HCT116 (cell line): ENCODE measurements around the gene PAX9. TPM values are rescaled to one million over a fixed set of nuclear protein-coding genes. Genes with fewer than 3 reads are reported as not detected.
A peak's percentile ranks its signal among the peaks of the same experiment; 100 is the strongest.

Source experiments
- ATAC-seq: fragments of 200-7000 bp; cut with Tn5 transposase; 2 replicates; pipeline ENCODE4 v1.9.1; 2020; ENCODE audit warnings: mild to moderate bottlenecking, moderate library complexity
- BruUV-seq: library from RNA; stranded (reverse); fragments of 400-500 nt; replicated peaks from 2 replicates; lab custom pipeline; 2021; lab: Mats Ljungman, UMichigan
- CTCF ChIA-PET: fragments of 300-600 bp; sonication (Branson Sonifier 250); formaldehyde crosslinking; loops from one replicate; lab custom pipeline; 2021; ENCODE audit warnings: antibody characterized with exemption; lab: Charles Lee
- POLR2A ChIA-PET: fragments of 300-600, 350-600 bp; sonication (Branson Sonifier 250); formaldehyde crosslinking; loops from one replicate; lab custom pipeline; 2021; ENCODE audit warnings: antibody characterized with exemption; lab: Charles Lee
- RAD21 ChIA-PET, 2 experiments: fragments of 300-600 bp; sonication (Branson Sonifier 250); formaldehyde crosslinking; loops; one replicate each; lab custom pipeline; 2023; ENCODE audit warnings: low total read pairs in 2 of 2; ENCODE audit not compliant: uncharacterized antibody in 2 of 2, unreplicated experiment in 2 of 2, low non-redundant PET in 1 of 2; lab: Charles Lee
- DNase-seq: peaks from one replicate; pipeline ENCODE4 v3.0.0-alpha.2; 2010; ENCODE audit warnings: low read depth, low spot score
- H2AFZ ChIP-seq: fragments of 200-600 bp; shearing (Covaris generic), sonication (generic); 2 replicates; pipeline ENCODE4 v1.6.1; 2017; ENCODE audit warnings: low read depth, mixed run types, mixed read lengths, antibody characterized with exemption, low read length; ENCODE audit not compliant: poor library complexity, severe bottlenecking
- H3K27ac ChIP-seq: 2 replicates; pipeline ENCODE4 v1.5.1; 2012; ENCODE audit warnings: low read depth, low read length
- H3K27me3 ChIP-seq: fragments of 200-600 bp; sonication (generic); 2 replicates; pipeline ENCODE4 v1.6.1; 2016; ENCODE audit warnings: mixed run types, low read length, mixed read lengths; ENCODE audit not compliant: insufficient read depth
- H3K36me3 ChIP-seq, 2 experiments: fragments of 200-500 bp in 1 of 2; fragments of 200-600 bp in 1 of 2; sonication (Bioruptor generic) in 1 of 2; sonication (generic) in 1 of 2; 2 replicates each; pipeline versions ENCODE4 v1.5.1 to v1.6.1; 2014 to 2016; ENCODE audit warnings: low read length in 2 of 2, inconsistent platforms in 1 of 2, mixed read lengths in 1 of 2, mixed run types in 1 of 2; ENCODE audit not compliant: insufficient read depth in 2 of 2, control insufficient read depth in 1 of 2
- H3K4me1 ChIP-seq, 2 experiments: fragments of 200-600 bp in 1 of 2; sonication (generic) in 1 of 2; 2 replicates each; pipeline versions ENCODE4 v1.5.1 to v1.6.1; 2012 to 2017; ENCODE audit warnings: low read length in 2 of 2, inconsistent platforms in 1 of 2, mild to moderate bottlenecking in 1 of 2, mixed read lengths in 1 of 2, mixed run types in 1 of 2, moderate library complexity in 1 of 2; ENCODE audit not compliant: insufficient read depth in 2 of 2, control insufficient read depth in 1 of 2
- H3K4me2 ChIP-seq: fragments of 200-600 bp; sonication (generic); 2 replicates; pipeline ENCODE4 v1.6.1; 2017; ENCODE audit warnings: mixed run types, low read length, mixed read lengths
- H3K4me3 ChIP-seq, 2 experiments: fragments of 200-600 bp in 1 of 2; sonication (generic) in 1 of 2; replicated peaks in 1 of 2; 2 replicates each; pipeline ENCODE4 v1.5.1; 2011 to 2016; ENCODE audit warnings: low read length in 2 of 2, control low read depth in 1 of 2, low read depth in 1 of 2, mild to moderate bottlenecking in 1 of 2, mixed read lengths in 1 of 2, mixed run types in 1 of 2
- H3K79me2 ChIP-seq: fragments of 200-600 bp; sonication (generic); 2 replicates; pipeline ENCODE4 v1.6.1; 2017; ENCODE audit warnings: mild to moderate bottlenecking, mixed run types, low read length, moderate library complexity, mixed read lengths; ENCODE audit not compliant: insufficient read depth
- H3K9ac ChIP-seq: fragments of 200-600 bp; sonication (generic); 2 replicates; pipeline ENCODE4 v1.6.1; 2016; ENCODE audit warnings: low read length, mixed read lengths
- H3K9me2 ChIP-seq: fragments of 200-600 bp; sonication (generic), shearing (Covaris generic); 2 replicates; pipeline ENCODE4 v1.6.1; 2017; ENCODE audit warnings: mixed run types, mild to moderate bottlenecking, moderate library complexity; ENCODE audit not compliant: insufficient read depth
- H3K9me3 ChIP-seq, 2 experiments: fragments of 200-500 bp in 1 of 2; fragments of 200-600 bp in 1 of 2; sonication (Bioruptor generic) in 1 of 2; sonication (generic) in 1 of 2; 2 replicates each; pipeline ENCODE4 v1.6.1; 2014 to 2017; ENCODE audit warnings: low read length in 2 of 2, mixed read lengths in 2 of 2, inconsistent platforms in 1 of 2, low read depth in 1 of 2, mild to moderate bottlenecking in 1 of 2, mixed run types in 1 of 2, moderate library complexity in 1 of 2; ENCODE audit not compliant: control insufficient read depth in 1 of 2, insufficient read depth in 1 of 2
- H4K20me1 ChIP-seq: fragments of 200-600 bp; sonication (generic), shearing (Covaris generic); 2 replicates; pipeline ENCODE4 v1.6.1; 2017; ENCODE audit warnings: mixed run types, mild to moderate bottlenecking, moderate library complexity; ENCODE audit not compliant: insufficient read depth
- CEBPB ChIP-seq: IDR thresholded peaks from 2 replicates; pipeline ENCODE4 v1.6.1; 2012; ENCODE audit warnings: low read depth
- CTCF ChIP-seq, 3 experiments: fragments of 200-600 bp in 1 of 3; sonication (generic) in 1 of 3; IDR thresholded peaks in 2 of 3; conservative IDR thresholded peaks in 1 of 3; 2 replicates each; pipeline ENCODE4 v1.5.1; 2012 to 2017; ENCODE audit warnings: low read depth in 2 of 3, low read length in 2 of 3, antibody characterized with exemption in 1 of 3, borderline replicate concordance in 1 of 3, control low read depth in 1 of 3, mild to moderate bottlenecking in 1 of 3, mixed read lengths in 1 of 3, mixed run types in 1 of 3, moderate library complexity in 1 of 3; ENCODE audit not compliant: insufficient read depth in 1 of 3
- EGR1 ChIP-seq: IDR thresholded peaks from 2 replicates; pipeline ENCODE4 v1.6.1; 2012; ENCODE audit warnings: low read depth
- ELF1 ChIP-seq: IDR thresholded peaks from 2 replicates; pipeline ENCODE4 v1.6.1; 2012; ENCODE audit warnings: low read depth, borderline replicate concordance
- EZH2 ChIP-seq: fragments of 200-600 bp; sonication (generic); IDR thresholded peaks from 2 replicates; pipeline ENCODE4 v1.6.1; 2017; ENCODE audit warnings: antibody characterized with exemption, mixed run types
- EZH2phosphoT487 ChIP-seq: fragments of 200-600 bp; IDR thresholded peaks from 2 replicates; pipeline ENCODE4 v1.6.1; 2018; ENCODE audit warnings: antibody characterized with exemption, borderline replicate concordance
- FOSL1 ChIP-seq: IDR thresholded peaks from 2 replicates; pipeline ENCODE4 v1.6.1; 2012; ENCODE audit warnings: low read depth
- JUND ChIP-seq: IDR thresholded peaks from 2 replicates; pipeline ENCODE4 v1.6.1; 2012
- POLR2A ChIP-seq: IDR thresholded peaks from 2 replicates; pipeline ENCODE4 v1.7.0; 2011; ENCODE audit warnings: borderline replicate concordance; ENCODE audit not compliant: insufficient read depth, insufficient read length; ENCODE audit errors: extremely low read depth
- POLR2AphosphoS5 ChIP-seq: IDR thresholded peaks from 2 replicates; pipeline ENCODE4 v1.6.1; 2011; ENCODE audit warnings: mild to moderate bottlenecking, low read depth, low read length, moderate library complexity
- SP1 ChIP-seq: IDR thresholded peaks from 2 replicates; pipeline ENCODE4 v1.6.1; 2012; ENCODE audit warnings: low read depth
- ZFX ChIP-seq: fragments of 450-650 bp; IDR thresholded peaks from 2 replicates; pipeline ENCODE4 v1.6.1; 2017
- ZNF274 ChIP-seq: fragments of 200-500 bp; sonication (Bioruptor generic); IDR thresholded peaks from 2 replicates; pipeline ENCODE4 v1.6.1; 2014; ENCODE audit warnings: mild to moderate bottlenecking, low read depth, low read length, inconsistent platforms
- intact Hi-C: fragments of 100-400 bp; cut with micrococcal nuclease; formaldehyde crosslinking; loops from 2 replicates; pipeline ENCODE4 v1.10.0; 2022
- total RNA-seq: library from RNA; stranded (reverse); gene quantifications from one replicate; pipeline ENCODE4 v1.2.1, GENCODE V29; 2021; ENCODE audit not compliant: unreplicated experiment
- TF ChIP-seq, protein P1 (sequence below): IDR thresholded peaks from 2 replicates; pipeline ENCODE4 v1.6.1; 2011; ENCODE audit warnings: mild to moderate bottlenecking, low read length, moderate library complexity; ENCODE audit not compliant: insufficient replicate concordance; ENCODE audit errors: extremely low read depth
- TF ChIP-seq, protein P2 (sequence below): IDR thresholded peaks from 2 replicates; pipeline ENCODE4 v1.6.1; 2012
- TF ChIP-seq, protein P3 (sequence below): IDR thresholded peaks from 2 replicates; pipeline ENCODE4 v1.6.1; 2012

The PAX9 gene
- total RNA-seq, 1 experiment from 2014 or later = 5.2 TPM

DNA sequence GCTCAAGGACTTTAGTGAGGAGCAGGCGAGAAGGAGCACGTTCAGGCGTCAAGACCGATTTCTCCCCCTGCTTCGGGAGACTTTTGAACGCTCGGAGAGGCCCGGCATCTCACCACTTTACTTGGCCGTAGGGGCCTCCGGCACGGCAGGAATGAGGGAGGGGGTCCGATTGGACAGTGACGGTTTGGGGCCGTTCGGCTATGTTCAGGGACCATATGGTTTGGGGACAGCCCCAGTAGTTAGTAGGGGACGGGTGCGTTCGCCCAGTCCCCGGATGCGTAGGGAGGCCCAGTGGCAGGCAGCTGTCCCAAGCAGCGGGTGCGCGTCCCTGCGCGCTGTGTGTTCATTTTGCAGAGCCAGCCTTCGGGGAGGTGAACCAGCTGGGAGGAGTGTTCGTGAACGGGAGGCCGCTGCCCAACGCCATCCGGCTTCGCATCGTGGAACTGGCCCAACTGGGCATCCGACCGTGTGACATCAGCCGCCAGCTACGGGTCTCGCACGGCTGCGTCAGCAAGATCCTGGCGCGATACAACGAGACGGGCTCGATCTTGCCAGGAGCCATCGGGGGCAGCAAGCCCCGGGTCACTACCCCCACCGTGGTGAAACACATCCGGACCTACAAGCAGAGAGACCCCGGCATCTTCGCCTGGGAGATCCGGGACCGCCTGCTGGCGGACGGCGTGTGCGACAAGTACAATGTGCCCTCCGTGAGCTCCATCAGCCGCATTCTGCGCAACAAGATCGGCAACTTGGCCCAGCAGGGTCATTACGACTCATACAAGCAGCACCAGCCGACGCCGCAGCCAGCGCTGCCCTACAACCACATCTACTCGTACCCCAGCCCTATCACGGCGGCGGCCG lies 1.1 kb downstream of the PAX9 start:
- H3K27ac ChIP-seq = no peak overlapping the region
- CTCF ChIA-PET = no interaction called here
- intact Hi-C loops = no loop called here

More for the DNA sequence above, 1.1 kb downstream of the PAX9 start:
- H3K9me3 ChIP-seq = no peaks in the 10 kb centered on the region
- BruUV-seq = no TSS peak
- H3K4me3 ChIP-seq = peak overlapping the region; percentile 71 to 80
- RAD21 ChIA-PET = no interaction called here
- peaks cover 4 to 10% of the 10 kb centered on the region in 2 experiments; a peak in 1 of 4 replicates for H3K4me1 ChIP-seq
- TF ChIP-seq SP1 (no peak), EZH2phosphoT487 (no peak), POLR2A (no peak), ZFX (no peak), EZH2 (no peak), POLR2AphosphoS5 (no peak), CEBPB (no peak), ELF1 (no peak), ZNF274 (no peak), EGR1 (no peak), CTCF (IDR thresholded peaks at IDR 0.05 in 2 of 3, conservative IDR thresholded peaks at IDR 0.05 in 1 of 3; ENCODE audit: borderline replicate concordance in 1 of 3, insufficient read depth in 1 of 3, low read depth in 2 of 3, low read length in 2 of 3) (no peak), FOSL1 (no peak), JUND (no peak)
- TF ChIP-seq, protein P1, sequence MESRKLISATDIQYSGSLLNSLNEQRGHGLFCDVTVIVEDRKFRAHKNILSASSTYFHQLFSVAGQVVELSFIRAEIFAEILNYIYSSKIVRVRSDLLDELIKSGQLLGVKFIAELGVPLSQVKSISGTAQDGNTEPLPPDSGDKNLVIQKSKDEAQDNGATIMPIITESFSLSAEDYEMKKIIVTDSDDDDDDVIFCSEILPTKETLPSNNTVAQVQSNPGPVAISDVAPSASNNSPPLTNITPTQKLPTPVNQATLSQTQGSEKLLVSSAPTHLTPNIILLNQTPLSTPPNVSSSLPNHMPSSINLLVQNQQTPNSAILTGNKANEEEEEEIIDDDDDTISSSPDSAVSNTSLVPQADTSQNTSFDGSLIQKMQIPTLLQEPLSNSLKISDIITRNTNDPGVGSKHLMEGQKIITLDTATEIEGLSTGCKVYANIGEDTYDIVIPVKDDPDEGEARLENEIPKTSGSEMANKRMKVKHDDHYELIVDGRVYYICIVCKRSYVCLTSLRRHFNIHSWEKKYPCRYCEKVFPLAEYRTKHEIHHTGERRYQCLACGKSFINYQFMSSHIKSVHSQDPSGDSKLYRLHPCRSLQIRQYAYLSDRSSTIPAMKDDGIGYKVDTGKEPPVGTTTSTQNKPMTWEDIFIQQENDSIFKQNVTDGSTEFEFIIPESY = no peak
- TF ChIP-seq, protein P2, sequence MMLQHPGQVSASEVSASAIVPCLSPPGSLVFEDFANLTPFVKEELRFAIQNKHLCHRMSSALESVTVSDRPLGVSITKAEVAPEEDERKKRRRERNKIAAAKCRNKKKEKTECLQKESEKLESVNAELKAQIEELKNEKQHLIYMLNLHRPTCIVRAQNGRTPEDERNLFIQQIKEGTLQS = no peak
- TF ChIP-seq, protein P3, sequence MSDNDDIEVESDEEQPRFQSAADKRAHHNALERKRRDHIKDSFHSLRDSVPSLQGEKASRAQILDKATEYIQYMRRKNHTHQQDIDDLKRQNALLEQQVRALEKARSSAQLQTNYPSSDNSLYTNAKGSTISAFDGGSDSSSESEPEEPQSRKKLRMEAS = no peak
- peak overlapping the region; percentile 73 for H3K4me2 ChIP-seq
- no peaks in the 10 kb centered on the region for H3K79me2 ChIP-seq
- no peak for ATAC-seq
- H3K9me2 ChIP-seq = no peaks in the 10 kb centered on the region
- POLR2A ChIA-PET = interaction anchor here (0.6 kb wide), 1 partner anchor 104 kb away, joined by 4 read pairs; no protein-coding TSS in a partner anchor
- no peaks in the 10 kb centered on the region for H4K20me1 ChIP-seq
- no peaks in the 10 kb centered on the region for H3K27me3 ChIP-seq
- peak overlapping the region; percentile 61 for H3K9ac ChIP-seq
- DNase-seq = no peak
- H3K36me3 ChIP-seq = peaks cover 0 to 3% of the 10 kb centered on the region in 2 experiments; a peak in 2 of 4 replicates
- H2AFZ ChIP-seq = no peak overlapping the region
